ENCODE measurements around the gene GRIK2. TPM values are rescaled to one million over a fixed set of nuclear protein-coding genes. Genes with fewer than 3 reads are reported as not detected.

The GRIK2 gene
- total RNA-seq, 2 donors from 2014 or later: 1.00 to 4.5 TPM

DNA sequence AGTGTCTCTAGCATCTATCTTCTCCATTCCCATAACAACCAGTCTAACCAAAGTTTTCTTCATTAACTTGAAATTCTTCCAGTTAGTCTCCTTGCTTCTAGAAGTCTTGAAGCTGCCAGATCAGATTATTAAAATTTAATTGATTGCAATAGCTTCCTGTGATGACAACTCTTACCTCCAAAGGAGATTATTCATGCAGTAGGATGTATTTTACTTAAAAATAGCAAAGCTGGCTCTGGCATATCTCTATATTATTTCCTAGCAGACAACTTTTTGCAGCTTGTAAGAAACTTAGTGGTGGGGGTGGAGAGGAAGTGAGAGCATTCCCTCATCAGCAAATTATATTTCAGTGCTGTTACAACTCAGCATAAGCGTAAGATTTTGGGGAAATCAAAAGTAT, 290.4 kb downstream of the GRIK2 start:
- TF ChIP-seq, protein P1, sequence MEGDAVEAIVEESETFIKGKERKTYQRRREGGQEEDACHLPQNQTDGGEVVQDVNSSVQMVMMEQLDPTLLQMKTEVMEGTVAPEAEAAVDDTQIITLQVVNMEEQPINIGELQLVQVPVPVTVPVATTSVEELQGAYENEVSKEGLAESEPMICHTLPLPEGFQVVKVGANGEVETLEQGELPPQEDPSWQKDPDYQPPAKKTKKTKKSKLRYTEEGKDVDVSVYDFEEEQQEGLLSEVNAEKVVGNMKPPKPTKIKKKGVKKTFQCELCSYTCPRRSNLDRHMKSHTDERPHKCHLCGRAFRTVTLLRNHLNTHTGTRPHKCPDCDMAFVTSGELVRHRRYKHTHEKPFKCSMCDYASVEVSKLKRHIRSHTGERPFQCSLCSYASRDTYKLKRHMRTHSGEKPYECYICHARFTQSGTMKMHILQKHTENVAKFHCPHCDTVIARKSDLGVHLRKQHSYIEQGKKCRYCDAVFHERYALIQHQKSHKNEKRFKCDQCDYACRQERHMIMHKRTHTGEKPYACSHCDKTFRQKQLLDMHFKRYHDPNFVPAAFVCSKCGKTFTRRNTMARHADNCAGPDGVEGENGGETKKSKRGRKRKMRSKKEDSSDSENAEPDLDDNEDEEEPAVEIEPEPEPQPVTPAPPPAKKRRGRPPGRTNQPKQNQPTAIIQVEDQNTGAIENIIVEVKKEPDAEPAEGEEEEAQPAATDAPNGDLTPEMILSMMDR (conservative IDR thresholded peaks at IDR 0.05): no peak
- Histone ChIP-seq H3K9ac (ENCODE audit: extremely low read depth, low read length, poor library complexity, severe bottlenecking) (no peak overlapping the region), H3K4me3 (ENCODE audit: low read length) (no peak overlapping the region), H3K36me3 (ENCODE audit: control insufficient read depth, insufficient read depth, low read length) (no peaks in the 10 kb centered on the region), H3K27me3 (ENCODE audit: control insufficient read depth, insufficient read depth, low read length, poor library complexity, severe bottlenecking) (no peaks in the 10 kb centered on the region), H3K27ac (ENCODE audit: low read depth, low read length) (no peak overlapping the region), H3K4me1 (ENCODE audit: control insufficient read depth, insufficient read depth, low read length) (no peaks in the 10 kb centered on the region), H3K9me3 (ENCODE audit: control insufficient read depth, low read length) (no peaks in the 10 kb centered on the region)
- no peaks in the 10 kb centered on the region for H3K9me3 Mint-ChIP-seq
- no peak overlapping the region for H3K4me3 Mint-ChIP-seq
- no peaks in the 10 kb centered on the region for H3K36me3 Mint-ChIP-seq (ENCODE audit: low read depth)
- no peak for DNase-seq
- WGBS, 2 experiments (ENCODE audit: insufficient coverage in 1 of 2, insufficient read length in 1 of 2): 100% methylated on average over 1 of the region's 1 CpG; no CpG with 5 or more reads in 1 of the 2 experiments
- H3K27ac Mint-ChIP-seq: no peak overlapping the region
- no peaks in the 10 kb centered on the region for H3K4me1 Mint-ChIP-seq
- no peaks in the 10 kb centered on the region for H3K27me3 Mint-ChIP-seq (ENCODE audit: insufficient read depth)

DNA sequence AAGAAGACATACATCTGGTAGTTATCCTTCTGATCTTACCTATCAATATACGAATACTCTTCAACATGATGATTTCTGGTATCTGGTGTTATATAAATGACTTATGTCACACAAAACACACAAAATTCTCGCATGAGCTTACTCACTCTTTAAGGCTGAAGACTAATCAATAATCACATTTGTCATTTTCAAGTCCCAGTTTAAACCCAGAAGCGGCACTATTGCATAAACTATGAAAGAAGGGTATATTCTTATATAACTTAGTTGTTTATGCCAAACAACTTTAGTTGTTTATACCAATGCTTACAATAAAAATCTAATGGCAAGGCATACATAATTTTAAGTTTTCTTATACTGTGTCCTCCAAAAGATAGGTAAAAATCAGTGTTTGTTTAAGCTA, 293.1 kb downstream of the GRIK2 start:
- H3K9me3 Mint-ChIP-seq: no peaks in the 10 kb centered on the region
- H3K27ac ChIP-seq (ENCODE audit: low read depth, low read length): no peak overlapping the region
- no peaks in the 10 kb centered on the region for H3K9me3 ChIP-seq (ENCODE audit: control insufficient read depth, low read length)
- no peak for DNase-seq
- no peaks in the 10 kb centered on the region for H3K36me3 ChIP-seq (ENCODE audit: control insufficient read depth, insufficient read depth, low read length)
- H3K4me1 Mint-ChIP-seq: no peaks in the 10 kb centered on the region
- H3K27me3 Mint-ChIP-seq (ENCODE audit: insufficient read depth): no peaks in the 10 kb centered on the region
- no peaks in the 10 kb centered on the region for H3K36me3 Mint-ChIP-seq (ENCODE audit: low read depth)
- no peak overlapping the region for H3K4me3 Mint-ChIP-seq
- no peaks in the 10 kb centered on the region for H3K4me1 ChIP-seq (ENCODE audit: control insufficient read depth, insufficient read depth, low read length)
- no peak overlapping the region for H3K9ac ChIP-seq (ENCODE audit: extremely low read depth, low read length, poor library complexity, severe bottlenecking)
- no peak overlapping the region for H3K27ac Mint-ChIP-seq
- H3K27me3 ChIP-seq (ENCODE audit: control insufficient read depth, insufficient read depth, low read length, poor library complexity, severe bottlenecking): no peaks in the 10 kb centered on the region
- H3K4me3 ChIP-seq (ENCODE audit: low read length): no peak overlapping the region
- WGBS, 2 experiments (ENCODE audit: insufficient coverage in 1 of 2, insufficient read length in 1 of 2): no CpG with 5 or more reads among the region's 3 CpGs
- TF ChIP-seq, protein P1 (conservative IDR thresholded peaks at IDR 0.05): no peak

DNA sequence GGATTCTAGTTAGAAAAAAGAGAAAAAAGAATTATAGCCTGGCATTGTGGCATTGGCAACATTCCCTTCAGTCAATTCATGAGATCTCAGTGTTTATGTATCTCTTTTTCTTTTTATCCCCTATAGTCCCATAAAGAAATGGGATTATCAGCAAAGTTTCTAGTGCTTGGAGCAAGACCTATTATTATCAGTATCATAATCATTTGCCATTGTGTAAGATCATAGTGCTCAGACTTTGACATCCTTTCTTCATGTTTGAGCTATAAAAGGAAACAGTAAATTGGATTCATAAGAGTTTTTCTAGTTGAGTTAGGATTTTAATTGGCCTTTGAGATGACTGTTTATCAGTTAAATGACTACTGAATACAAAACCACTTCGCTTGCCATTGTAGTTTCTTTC, 295.6 kb downstream of the GRIK2 start:
- H3K9me3 ChIP-seq (ENCODE audit: control insufficient read depth, low read length): no peaks in the 10 kb centered on the region
- H3K9ac ChIP-seq (ENCODE audit: extremely low read depth, low read length, poor library complexity, severe bottlenecking): no peak overlapping the region
- Mint-ChIP-seq H3K4me1 (no peaks in the 10 kb centered on the region), H3K27ac (no peak overlapping the region), H3K9me3 (no peaks in the 10 kb centered on the region), H3K36me3 (ENCODE audit: low read depth) (no peaks in the 10 kb centered on the region), H3K4me3 (no peak overlapping the region), H3K27me3 (ENCODE audit: insufficient read depth) (no peaks in the 10 kb centered on the region)
- DNase-seq: no peak
- no peaks in the 10 kb centered on the region for H3K36me3 ChIP-seq (ENCODE audit: control insufficient read depth, insufficient read depth, low read length)
- 78% methylated on average over 1 of the region's 1 CpG; no CpG with 5 or more reads in 1 of the 2 experiments for WGBS, 2 experiments (ENCODE audit: insufficient coverage in 1 of 2, insufficient read length in 1 of 2)
- no peak overlapping the region for H3K27ac ChIP-seq (ENCODE audit: low read depth, low read length)
- no peaks in the 10 kb centered on the region for H3K4me1 ChIP-seq (ENCODE audit: control insufficient read depth, insufficient read depth, low read length)
- TF ChIP-seq, protein P1 (conservative IDR thresholded peaks at IDR 0.05): no peak
- H3K4me3 ChIP-seq (ENCODE audit: low read length): no peak overlapping the region
- no peaks in the 10 kb centered on the region for H3K27me3 ChIP-seq (ENCODE audit: control insufficient read depth, insufficient read depth, low read length, poor library complexity, severe bottlenecking)

Data from endodermal cell (in vitro differentiated cells).